Measurements from ENCODE around the gene PICALM. TPM values are rescaled to one million over a fixed set of nuclear protein-coding genes. Genes with fewer than 3 reads are reported as not detected.

PICALM gene
- total and polyA plus RNA-seq, 10 of the 15 experiments (the other 5 are each of a cell fraction or from before 2014, with no cell fraction given) = 4.3 to 150 (median 41.8) TPM

DNA sequence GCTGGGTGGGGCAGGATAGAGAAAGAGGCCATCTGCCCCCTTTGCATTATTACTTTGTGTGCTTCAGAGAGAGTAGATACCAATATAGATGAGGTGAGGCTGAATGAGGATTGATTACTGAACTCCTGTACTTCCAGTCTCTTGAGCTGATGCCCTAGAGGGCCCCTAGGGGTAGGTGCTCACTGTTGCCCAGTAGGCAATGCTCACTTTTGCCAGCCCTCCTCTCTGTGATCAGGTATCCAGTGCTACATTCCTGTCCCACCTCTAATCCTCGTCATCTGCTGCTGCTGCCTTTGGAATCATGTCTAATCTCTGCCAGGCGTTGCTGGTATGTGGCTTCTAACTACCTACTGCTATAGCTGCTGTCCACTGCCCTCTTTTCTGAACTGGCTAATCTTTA lies 156.5 kb downstream of the PICALM start:
- no peak overlapping the region for H3K27ac ChIP-seq (ENCODE audit: control insufficient read depth, insufficient read depth)
- H3K36me3 ChIP-seq (ENCODE audit: control insufficient read depth in 2 of 2, insufficient read depth in 2 of 2, low read length in 1 of 2) = no peaks in the 10 kb centered on the region
- peaks cover 0 to 2% of the 10 kb centered on the region in 2 experiments; a peak in 1 of 4 replicates for H3K27me3 ChIP-seq (replicated peaks in 1 of 2; ENCODE audit: control insufficient read depth in 2 of 2, insufficient read depth in 2 of 2, low read length in 1 of 2)
- POLR2A ChIA-PET = no interaction called here
- intact Hi-C loops (cut with micrococcal nuclease; ENCODE audit: unreplicated experiment) (no loop called here), in situ Hi-C loops (cut with MboI) (no loop called here)
- H4K20me1 ChIP-seq (ENCODE audit: control insufficient read depth, insufficient read depth) = no peaks in the 10 kb centered on the region
- H3K9ac ChIP-seq (ENCODE audit: control insufficient read depth, insufficient read depth, low read length) = no peak overlapping the region
- TF ChIP-seq RBBP5 (conservative IDR thresholded peaks at IDR 0.05) (no peak), SIX5 (IDR thresholded peaks at IDR 0.05; ENCODE audit: low read depth, low read length, severe bottlenecking) (no peak)
- TF ChIP-seq, protein P1, sequence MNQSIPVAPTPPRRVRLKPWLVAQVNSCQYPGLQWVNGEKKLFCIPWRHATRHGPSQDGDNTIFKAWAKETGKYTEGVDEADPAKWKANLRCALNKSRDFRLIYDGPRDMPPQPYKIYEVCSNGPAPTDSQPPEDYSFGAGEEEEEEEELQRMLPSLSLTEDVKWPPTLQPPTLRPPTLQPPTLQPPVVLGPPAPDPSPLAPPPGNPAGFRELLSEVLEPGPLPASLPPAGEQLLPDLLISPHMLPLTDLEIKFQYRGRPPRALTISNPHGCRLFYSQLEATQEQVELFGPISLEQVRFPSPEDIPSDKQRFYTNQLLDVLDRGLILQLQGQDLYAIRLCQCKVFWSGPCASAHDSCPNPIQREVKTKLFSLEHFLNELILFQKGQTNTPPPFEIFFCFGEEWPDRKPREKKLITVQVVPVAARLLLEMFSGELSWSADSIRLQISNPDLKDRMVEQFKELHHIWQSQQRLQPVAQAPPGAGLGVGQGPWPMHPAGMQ (IDR thresholded peaks at IDR 0.05; ENCODE audit: borderline replicate concordance) = no peak
- no TSS peak for BruUV-seq (replicated peaks)
- SMC1A ChIA-PET (ENCODE audit: uncharacterized antibody, unreplicated experiment) = no interaction called here
- ATAC-seq (no peak), FAIRE-seq (no peak), DNase-seq (ENCODE audit: low read depth, low spot score) (no peak)
- CTCF ChIA-PET = no interaction called here
- no peaks in the 10 kb centered on the region for H3K79me2 ChIP-seq (ENCODE audit: control insufficient read depth, insufficient read depth, low read length)
- no peaks in the 10 kb centered on the region for H3K9me3 ChIP-seq (replicated peaks; ENCODE audit: control insufficient read depth, insufficient read depth, low read length)
- H3K4me1 ChIP-seq (ENCODE audit: control insufficient read depth, insufficient read depth, low read length) = no peaks in the 10 kb centered on the region
- H3K4me3 ChIP-seq = no peak overlapping the region
- RAD21 ChIA-PET (ENCODE audit: unreplicated experiment) = no interaction called here
- no peak overlapping the region for H2AFZ ChIP-seq (ENCODE audit: control insufficient read depth, low read depth, low read length)
- WGBS (ENCODE audit: insufficient coverage, insufficient replicate concordance, low lambda C conversion rate, missing lambda C conversion rate) = 5% methylated on average over 2 of the region's 2 CpGs
- no peak overlapping the region for H3K4me2 ChIP-seq (ENCODE audit: control insufficient read depth, insufficient read depth)

Other genes starting within 250 kb of the PICALM start
- not detected in 2 replicates for gene CCDC83, start 213.7 kb downstream of the PICALM start, total RNA-seq (2014; rRNA removed)
- not detected in 2 replicates for gene CCDC83, start 213.7 kb downstream of the PICALM start, total RNA-seq (2014; rRNA removed; fragmentation: Illumina TruSeq; extraction: Trizol)
- gene CCDC83, start 213.7 kb downstream of the PICALM start, total RNA-seq (2021) = not detected in 2 replicates
- not detected in 2 replicates for gene CCDC83, start 213.7 kb downstream of the PICALM start, polyA plus RNA-seq (2011; rRNA removed)
- gene CCDC83, start 213.7 kb downstream of the PICALM start, polyA plus RNA-seq (2014; fragmentation: Illumina TruSeq; extraction: Trizol) = not detected in 2 replicates
- gene CCDC83, start 213.7 kb downstream of the PICALM start, polyA plus RNA-seq (2014; fragmentation: Nextera tagmentation; extraction: Ambion mirVana) = not detected
- gene CCDC83, start 213.7 kb downstream of the PICALM start, polyA plus RNA-seq (2014; rRNA removed) = not detected in 2 replicates
- not detected for gene CCDC83, start 213.7 kb downstream of the PICALM start, polyA plus RNA-seq (2016; fragmentation: Nextera tagmentation; extraction: Ambion mirVana)
- 41.5 and 53.4 TPM in 2 replicates for gene EED, start 175.7 kb upstream of the PICALM start, total RNA-seq (2014; rRNA removed)
- 58.8 and 60.4 TPM in 2 replicates for gene EED, start 175.7 kb upstream of the PICALM start, total RNA-seq (2014; rRNA removed; fragmentation: Illumina TruSeq; extraction: Trizol)
- 46.3 and 53.1 TPM in 2 replicates for gene EED, start 175.7 kb upstream of the PICALM start, total RNA-seq (2021)
- 85.6 and 113 TPM in 2 replicates for gene EED, start 175.7 kb upstream of the PICALM start, polyA plus RNA-seq (2011; rRNA removed)
- 51.1 and 61.8 TPM in 2 replicates for gene EED, start 175.7 kb upstream of the PICALM start, polyA plus RNA-seq (2014; fragmentation: Illumina TruSeq; extraction: Trizol)
- 100 to 1,000 TPM; 101 to 140 TPM for gene EED, start 175.7 kb upstream of the PICALM start, polyA plus RNA-seq (2014; fragmentation: Nextera tagmentation; extraction: Ambion mirVana)
- gene EED, start 175.7 kb upstream of the PICALM start, polyA plus RNA-seq (2014; rRNA removed) = 41.4 and 49.5 TPM in 2 replicates
- 100 to 1,000 TPM in 1 of 2 experiments, 10 to 100 TPM in 1; 95.1 to 105 TPM for gene EED, start 175.7 kb upstream of the PICALM start, polyA plus RNA-seq (2016; fragmentation: Nextera tagmentation; extraction: Ambion mirVana)
- 57.9 and 70.5 TPM in 2 replicates for gene HIKESHI, start 233.2 kb upstream of the PICALM start, total RNA-seq (2014; rRNA removed)
- 53.3 and 54.0 TPM in 2 replicates for gene HIKESHI, start 233.2 kb upstream of the PICALM start, total RNA-seq (2014; rRNA removed; fragmentation: Illumina TruSeq; extraction: Trizol)
- 42.3 and 43.1 TPM in 2 replicates for gene HIKESHI, start 233.2 kb upstream of the PICALM start, total RNA-seq (2021)
- gene HIKESHI, start 233.2 kb upstream of the PICALM start, polyA plus RNA-seq (2011; rRNA removed) = 113 and 124 TPM in 2 replicates
- gene HIKESHI, start 233.2 kb upstream of the PICALM start, polyA plus RNA-seq (2014; fragmentation: Illumina TruSeq; extraction: Trizol) = 50.0 and 67.1 TPM in 2 replicates
- gene HIKESHI, start 233.2 kb upstream of the PICALM start, polyA plus RNA-seq (2014; fragmentation: Nextera tagmentation; extraction: Ambion mirVana) = 100 to 1,000 TPM; 156 to 228 TPM
- gene HIKESHI, start 233.2 kb upstream of the PICALM start, polyA plus RNA-seq (2014; rRNA removed) = 42.3 and 56.9 TPM in 2 replicates
- 100 to 1,000 TPM; 116 to 119 TPM for gene HIKESHI, start 233.2 kb upstream of the PICALM start, polyA plus RNA-seq (2016; fragmentation: Nextera tagmentation; extraction: Ambion mirVana)

Measured in GM12878 (cell line).